GM19351 (cell line): ENCODE results near the gene C20orf141.
"Not testable (repeated sequence)": the region's sequence is repeated elsewhere in the genome, so short reads cannot be mapped to it uniquely, and the experiment has no call there.

Source experiments
- ATAC-seq: cut with Tn5 transposase; IDR thresholded peaks from one replicate; pipeline ENCODE4 v1.9.1; 2021; ENCODE audit warnings: mild to moderate bottlenecking, moderate library complexity; ENCODE audit not compliant: unreplicated experiment

C20orf141 gene

GRCh38 chr20:2814587-2815051, at the start of gene C20orf141:
TSS of gene C20orf141 (plus strand) at chr20:2814987. CDS start at chr20:2815185, 198 bp downstream.
- no peak for ATAC-seq

GRCh38 chr20:2767768-2768631, 46.8 kb upstream of the C20orf141 start:
- no peak for ATAC-seq

- ATAC-seq: no peak
Observed at GRCh38 chr20:2768632-2769015, 46.2 kb upstream of the C20orf141 start.

- not testable (repeated sequence) for ATAC-seq
Observed at GRCh38 chr20:2770091-2770490, 44.7 kb upstream of the C20orf141 start.

- ATAC-seq: no peak
Observed at GRCh38 chr20:2771631-2772080, 43.1 kb upstream of the C20orf141 start.

- ATAC-seq: no peak
Observed at GRCh38 chr20:2773812-2774211, 41.0 kb upstream of the C20orf141 start.

- ATAC-seq: no peak
Observed at GRCh38 chr20:2775139-2775538, 39.6 kb upstream of the C20orf141 start.

- ATAC-seq: no peak
Observed at GRCh38 chr20:2778602-2779321, 36.0 kb upstream of the C20orf141 start.

GRCh38 chr20:2780948-2781347, 33.8 kb upstream of the C20orf141 start:
- no peak for ATAC-seq

- ATAC-seq: no peak
Observed at GRCh38 chr20:2783908-2784566, 30.8 kb upstream of the C20orf141 start.

- ATAC-seq: no peak
Observed at GRCh38 chr20:2793471-2793870, 21.3 kb upstream of the C20orf141 start.

- ATAC-seq: no peak
Observed at GRCh38 chr20:2794202-2794748, 20.5 kb upstream of the C20orf141 start.

GRCh38 chr20:2794866-2795447, 19.8 kb upstream of the C20orf141 start:
- no peak for ATAC-seq

- ATAC-seq: no peak
Observed at GRCh38 chr20:2795451-2795850, 19.3 kb upstream of the C20orf141 start.

GRCh38 chr20:2796011-2796660, 18.7 kb upstream of the C20orf141 start:
- no peak for ATAC-seq

GRCh38 chr20:2797136-2797983, 17.4 kb upstream of the C20orf141 start:
- ATAC-seq: no peak

GRCh38 chr20:2798095-2798805, 16.5 kb upstream of the C20orf141 start:
- ATAC-seq: no peak

GRCh38 chr20:2798814-2799213, 16.0 kb upstream of the C20orf141 start:
- no peak for ATAC-seq

- ATAC-seq: no peak
Observed at GRCh38 chr20:2799271-2799670, 15.5 kb upstream of the C20orf141 start.
